HL-60/S4 treated with phorbol 12-myristate 13-acetate at 8.2 ng/mL for 4 days and 3 days (cell line): Measurements from ENCODE around the gene KCNB1.

ENCODE experiments used
- in situ Hi-C: fragments of 300-500 bp; cut with MboI; formaldehyde crosslinking; loops from 2 replicates; pipeline ENCODE4 v1.15.0; 2022; ENCODE audit warnings: low sequenced_read_pairs

KCNB1 gene

GRCh38 chr20:49482621-49483017 is at the start of gene KCNB1:
TSS of gene KCNB1 (minus strand) at chr20:49482668. CDS start at chr20:49482480, 188 bp downstream.
- in situ Hi-C loops, result no loop called here

- in situ Hi-C loops, result no loop called here
These were observed 47.0 kb upstream of the KCNB1 start for GRCh38 chr20:49529470-49529869.

- in situ Hi-C loops, result no loop called here
These were observed 44.1 kb upstream of the KCNB1 start for GRCh38 chr20:49526568-49526967.

DNA sequence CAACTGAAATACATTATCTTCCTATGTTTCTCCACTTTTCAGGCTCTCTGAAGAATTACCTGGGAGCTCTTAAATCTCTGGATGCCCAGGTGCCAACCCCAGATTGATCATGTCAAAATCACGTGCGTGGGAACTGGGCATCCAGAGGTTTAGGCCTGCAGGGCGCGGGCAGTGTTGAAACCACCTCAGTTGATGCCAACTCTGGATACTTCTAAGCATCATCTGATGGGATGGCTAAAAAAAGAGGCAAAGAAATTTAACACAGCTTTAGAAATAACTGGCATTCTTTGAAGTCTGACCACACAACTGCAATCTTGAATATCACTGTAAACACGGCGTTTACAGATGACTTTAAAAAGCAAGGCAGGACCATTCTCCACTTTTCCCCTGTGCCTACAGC is 43.6 kb upstream of the KCNB1 start:
- in situ Hi-C loops, result no loop called here

GRCh38 chr20:49523767-49524360 is 41.4 kb upstream of the KCNB1 start:
- in situ Hi-C loops, result no loop called here

- in situ Hi-C loops, result no loop called here
These were observed 38.9 kb upstream of the KCNB1 start for GRCh38 chr20:49521356-49521755.

DNA sequence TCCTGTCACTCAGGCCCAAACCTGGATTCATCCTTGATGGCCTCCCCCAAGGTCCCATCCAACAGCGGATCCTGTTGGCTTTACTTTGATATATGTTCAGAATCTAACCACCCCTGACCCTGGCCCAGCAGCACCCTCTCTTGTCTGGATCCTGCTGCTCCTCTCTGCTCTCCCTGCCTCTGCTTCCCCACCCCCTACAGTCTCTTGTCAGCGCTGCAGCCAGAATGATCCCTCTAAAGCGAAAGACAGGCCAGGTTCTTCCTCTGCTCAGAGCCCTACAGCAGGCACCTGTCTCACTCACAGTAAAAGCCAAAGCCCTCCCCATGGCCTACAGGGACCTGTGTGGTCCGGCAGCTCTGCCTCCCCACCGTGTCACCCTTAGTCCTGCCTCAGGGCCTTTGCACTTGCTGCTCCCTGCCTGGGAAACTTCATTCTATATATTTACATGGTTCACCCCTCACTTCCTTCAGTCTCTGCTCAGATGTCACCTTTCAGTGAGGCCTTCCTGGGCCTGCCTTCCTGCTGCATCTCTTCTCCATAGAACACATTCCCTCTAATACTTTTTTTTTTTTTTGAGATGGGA is 37.4 kb upstream of the KCNB1 start:
- in situ Hi-C loops, result loop anchor here (10.0 kb wide), 1 partner anchor 185 kb away; no protein-coding TSS in a partner anchor

GRCh38 chr20:49519212-49519712 is 36.8 kb upstream of the KCNB1 start:
- in situ Hi-C loops, result loop anchor here (10.0 kb wide), 1 partner anchor 184 kb away; no protein-coding TSS in a partner anchor

DNA sequence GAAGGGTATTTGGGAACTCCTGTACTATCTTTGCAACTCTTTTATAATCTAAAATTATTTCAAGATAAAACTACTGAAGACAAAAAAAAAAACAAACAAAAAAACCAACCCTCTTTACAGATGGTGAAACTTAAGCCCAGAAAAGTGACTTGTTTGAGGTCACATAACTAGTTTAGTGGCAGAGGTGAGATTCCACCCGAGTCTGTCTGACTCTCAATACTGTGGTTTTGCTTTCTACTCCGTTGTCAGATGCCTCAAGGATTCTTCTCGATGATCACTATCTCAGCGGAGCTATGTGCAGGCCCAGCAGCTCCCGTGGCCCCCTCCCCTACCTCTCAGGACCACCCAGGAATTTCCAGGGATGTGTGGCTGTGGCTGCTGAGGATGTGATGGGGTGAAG is 36.1 kb upstream of the KCNB1 start:
- in situ Hi-C loops, result loop anchor here (10.0 kb wide), 1 partner anchor 184 kb away; no protein-coding TSS in a partner anchor

DNA sequence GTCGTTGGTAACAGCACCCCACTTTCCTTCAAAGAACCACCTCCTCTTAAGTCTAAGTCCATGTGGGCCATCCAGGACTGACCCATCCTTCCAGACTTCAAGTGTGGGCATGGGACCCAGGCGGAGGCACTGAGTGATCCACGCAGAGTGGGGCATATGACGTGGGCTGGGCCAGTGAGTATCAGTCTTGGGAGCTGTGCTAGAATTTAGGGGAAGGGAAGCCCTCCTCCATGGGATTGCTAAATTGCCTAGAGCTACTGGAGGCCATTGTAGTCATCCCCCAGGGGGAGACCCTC is 35.3 kb upstream of the KCNB1 start:
- in situ Hi-C loops, result loop anchor here (10.0 kb wide), 1 partner anchor 183 kb away; no protein-coding TSS in a partner anchor

GRCh38 chr20:49516916-49517804 is 34.7 kb upstream of the KCNB1 start:
- in situ Hi-C loops, result loop anchor here (10.0 kb wide), 1 partner anchor 182 kb away; no protein-coding TSS in a partner anchor

- in situ Hi-C loops, result loop anchor here (10.0 kb wide), 1 partner anchor 181 kb away; no protein-coding TSS in a partner anchor
These were observed 33.1 kb upstream of the KCNB1 start for GRCh38 chr20:49515586-49515985.

DNA sequence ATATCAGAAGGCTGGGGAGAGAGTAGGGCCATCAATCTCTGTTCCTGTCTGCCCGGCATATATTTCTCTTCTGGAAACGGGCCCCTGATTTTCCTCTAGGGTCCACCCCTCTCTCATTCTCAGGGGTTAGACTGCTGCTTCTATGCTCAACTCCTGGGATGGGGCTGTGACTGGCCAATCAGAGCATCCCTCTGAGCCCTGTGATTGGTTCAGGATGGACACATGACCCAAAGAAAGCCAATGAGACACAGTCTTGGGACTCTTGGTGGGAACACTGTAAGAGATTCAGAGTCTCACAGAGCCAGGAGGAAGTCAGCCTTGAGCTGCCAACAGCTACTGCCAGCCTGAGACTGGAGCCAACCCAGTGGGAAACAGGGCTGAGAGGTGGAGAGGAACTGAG is 31.0 kb upstream of the KCNB1 start:
- in situ Hi-C loops, result loop anchor here (10.0 kb wide), 1 partner anchor 179 kb away; no protein-coding TSS in a partner anchor

DNA sequence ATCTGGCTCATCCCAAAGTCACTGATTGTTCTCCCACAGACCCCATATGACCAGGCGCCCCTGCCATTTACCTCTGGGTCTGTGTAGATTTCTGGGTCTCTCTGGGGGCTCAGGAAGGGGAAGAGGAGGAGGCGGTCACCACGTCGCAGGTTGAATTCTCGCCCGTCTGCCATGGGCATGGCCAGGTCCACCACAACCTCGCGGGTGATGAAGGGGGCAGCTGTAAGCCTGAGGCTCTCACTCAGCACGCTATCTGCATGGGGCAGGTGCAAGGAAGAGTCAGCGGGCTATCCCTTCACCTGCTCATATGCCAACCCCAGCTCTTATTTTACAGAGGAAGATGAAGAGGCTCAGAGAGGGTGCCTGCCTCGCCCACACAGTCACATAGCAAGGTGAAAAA is 30.5 kb upstream of the KCNB1 start:
- in situ Hi-C loops, result loop anchor here (10.0 kb wide), 1 partner anchor 178 kb away; no protein-coding TSS in a partner anchor

- in situ Hi-C loops, result loop anchor here (10.0 kb wide), 1 partner anchor 177 kb away; no protein-coding TSS in a partner anchor
These were observed 29.5 kb upstream of the KCNB1 start for GRCh38 chr20:49511788-49512525.

- in situ Hi-C loops, result loop anchor here (10.0 kb wide), 1 partner anchor 176 kb away; no protein-coding TSS in a partner anchor
These were observed 28.2 kb upstream of the KCNB1 start for GRCh38 chr20:49510562-49511122.

DNA sequence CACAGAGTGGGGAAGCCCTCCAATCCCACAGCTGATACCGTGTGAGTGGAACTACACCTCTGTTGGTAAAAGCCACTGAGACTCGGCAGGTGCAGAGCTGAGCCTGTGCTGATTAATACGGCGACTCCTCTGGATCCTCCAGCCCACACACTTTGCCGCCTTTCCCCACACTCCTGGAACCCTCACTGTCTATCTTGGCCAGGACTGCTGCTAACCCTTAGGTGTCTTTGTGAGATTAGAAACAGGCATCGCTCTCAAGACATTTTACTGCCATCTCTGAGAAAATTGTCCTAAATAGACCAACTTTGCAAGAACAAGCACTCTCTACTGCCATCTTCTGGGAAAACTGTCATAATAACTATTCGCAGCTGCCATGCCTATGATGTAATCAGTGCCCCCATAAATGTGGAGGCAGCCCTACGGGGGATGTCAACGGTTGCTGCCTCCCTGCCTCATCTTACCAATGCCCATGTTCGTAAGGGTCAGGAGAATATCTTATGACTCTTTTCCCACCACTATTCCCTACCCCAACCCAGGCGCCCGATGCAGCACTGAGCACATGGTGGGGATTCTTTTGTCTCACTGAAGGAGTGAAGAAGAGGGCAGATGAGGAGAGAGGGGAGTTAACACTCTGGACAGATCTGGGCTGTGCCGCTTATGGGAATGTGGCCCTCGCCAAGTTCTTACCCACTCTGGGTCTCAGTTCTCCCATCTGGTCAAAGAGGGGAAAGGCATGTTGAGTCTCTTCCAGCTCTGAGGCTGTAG is 26.1 kb upstream of the KCNB1 start:
- in situ Hi-C loops, result no loop called here

GRCh38 chr20:49507741-49508434 is 25.4 kb upstream of the KCNB1 start:
- in situ Hi-C loops, result no loop called here

DNA sequence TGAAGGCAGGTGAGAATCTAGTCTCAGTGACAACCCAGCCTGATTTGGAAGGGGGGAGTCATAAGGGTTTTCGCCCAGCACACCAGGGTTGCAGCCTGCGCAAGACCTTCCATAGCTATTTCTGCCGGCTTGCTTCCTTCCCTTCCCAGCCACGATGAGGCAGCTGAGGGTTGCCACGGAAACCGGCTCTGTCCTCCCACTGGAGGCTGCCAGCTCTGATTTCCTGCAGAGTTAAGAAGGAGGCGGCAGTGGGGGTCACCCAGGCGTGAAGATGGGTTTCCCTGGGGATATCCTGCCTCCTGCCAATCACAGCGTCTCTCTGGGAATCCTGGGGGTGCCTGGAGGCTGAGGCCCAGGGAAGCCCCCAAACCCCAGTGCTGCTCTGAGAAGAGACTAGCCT is 23.1 kb upstream of the KCNB1 start:
- in situ Hi-C loops, result no loop called here
